Left lung (tissue), 10 donors: ENCODE results near the gene TECPR1. TPM values are rescaled to one million over a fixed set of nuclear protein-coding genes. Genes with fewer than 3 reads are reported as not detected.

Source experiments
- ATAC-seq: fragments of 200-7000 bp; cut with Tn5 transposase; one replicate; pipeline ENCODE4 v1.9.1; 2020; ENCODE audit warnings: moderate library complexity
- DNase-seq, 4 donors: peaks; one replicate each; pipeline ENCODE4 v3.0.0-alpha.2; 2013 to 2020
- H3K27ac ChIP-seq, 2 donors: fragments of 200-600 bp; sonication (generic) in 1 of 2; one replicate each; pipeline versions ENCODE4 v1.5.0 to v1.8.0; 2020 to 2021
- H3K27me3 ChIP-seq, 2 donors: fragments of 200-600 bp; sonication (generic) in 1 of 2; one replicate each; pipeline versions ENCODE4 v1.5.0 to v1.8.0; 2020 to 2021
- H3K36me3 ChIP-seq, 2 donors: fragments of 200-600 bp; sonication (generic) in 1 of 2; one replicate each; pipeline versions ENCODE4 v1.5.0 to v1.8.0; 2020 to 2021
- H3K4me1 ChIP-seq, 2 donors: fragments of 200-600 bp; one replicate each; pipeline ENCODE4 v1.8.0; 2021
- H3K4me3 ChIP-seq, 2 donors: fragments of 200-600 bp; sonication (generic) in 1 of 2; one replicate each; pipeline versions ENCODE4 v1.5.0 to v1.8.0; 2020 to 2021; ENCODE audit warnings: mild to moderate bottlenecking in 1 of 2
- H3K9me3 ChIP-seq, 2 donors: fragments of 200-600 bp; sonication (generic) in 1 of 2; one replicate each; pipeline versions ENCODE4 v1.5.0 to v1.8.0; 2020 to 2021
- CTCF ChIP-seq, 2 donors: fragments of 200-600 bp; sonication (generic) in 1 of 2; IDR thresholded peaks; one replicate each; pipeline versions ENCODE4 v1.5.0 to v1.8.0; 2021; ENCODE audit warnings: antibody characterized with exemption in 2 of 2
- intact Hi-C, 2 donors: fragments of 100-400 bp; cut with DNase I; formaldehyde crosslinking; loops; one replicate each; pipeline versions ENCODE4 v1.11.2 to v1.14.2; 2022
- polyA plus RNA-seq, 6 donors: library from polyadenylated mRNA; unstranded; fragments of 120-200 nt; gene quantifications; one replicate each; pipeline ENCODE4 v1.2.1, GENCODE V29; 2013; ENCODE audit not compliant: insufficient read length in 6 of 6
- total RNA-seq, 2 donors: library from RNA; stranded (reverse); fragmentation: NEBNext Ultra II Directional; extraction: Animal tissue kit (Norgen Biotek cat#: 25700); gene quantifications; one replicate each; pipeline ENCODE4 v1.2.1, GENCODE V29; 2021
- donor health status: DM: no; HTN: yes; CAD: no.
- donor health status: DM: no; HTN: no; CAD: no.

TECPR1 gene
- total and polyA plus RNA-seq, 8 donors = 24.5 to 67.4 (median 28.7) TPM

- no peaks in the 10 kb centered on the region for H3K27me3 ChIP-seq
- no peaks in the 10 kb centered on the region for H3K4me1 ChIP-seq
- ATAC-seq = no peak
- H3K9me3 ChIP-seq = no peaks in the 10 kb centered on the region
- H3K4me3 ChIP-seq = no peak overlapping the region
- intact Hi-C loops = no loop called here
- peak in 1 of 4 donors; percentile 74 for DNase-seq
- H3K27ac ChIP-seq = no peak overlapping the region
- TF ChIP-seq CTCF (IDR thresholded peaks at IDR 0.05) = no peak
- peaks cover 0 to 95% of the 10 kb centered on the region in 2 donors for H3K36me3 ChIP-seq
Observed at GRCh38 chr7:98232799-98233198, 19.2 kb downstream of the TECPR1 start.

- Histone ChIP-seq H3K9me3 (no peaks in the 10 kb centered on the region), H3K4me3 (no peak overlapping the region), H3K36me3 (peaks cover 0 to 95% of the 10 kb centered on the region in 2 donors), H3K4me1 (no peaks in the 10 kb centered on the region), H3K27me3 (no peaks in the 10 kb centered on the region), H3K27ac (no peak overlapping the region)
- DNase-seq = peak in 1 of 4 donors; percentile 71
- ATAC-seq = no peak
- TF ChIP-seq CTCF (IDR thresholded peaks at IDR 0.05) = no peak
- intact Hi-C loops = no loop called here
Observed at GRCh38 chr7:98232263-98232585, 19.8 kb downstream of the TECPR1 start.

GRCh38 chr7:98231493-98232262, 20.4 kb downstream of the TECPR1 start:
- H3K4me1 ChIP-seq = no peaks in the 10 kb centered on the region
- peaks cover 0 to 95% of the 10 kb centered on the region in 2 donors for H3K36me3 ChIP-seq
- ATAC-seq (no peak), DNase-seq (peak in 1 of 4 donors; percentile 66)
- H3K9me3 ChIP-seq = no peaks in the 10 kb centered on the region
- H3K27me3 ChIP-seq = no peaks in the 10 kb centered on the region
- no peak for TF ChIP-seq CTCF (IDR thresholded peaks at IDR 0.05)
- intact Hi-C loops = no loop called here
- no peak overlapping the region for H3K27ac ChIP-seq
- H3K4me3 ChIP-seq = no peak overlapping the region

GRCh38 chr7:98230746-98231471, 21.1 kb downstream of the TECPR1 start:
- TF ChIP-seq CTCF (IDR thresholded peaks at IDR 0.05) = no peak

GRCh38 chr7:98229991-98230745, 21.9 kb downstream of the TECPR1 start:
- Histone ChIP-seq H3K4me3 (no peak overlapping the region), H3K27ac (no peak overlapping the region), H3K36me3 (peaks cover 0 to 99% of the 10 kb centered on the region in 2 donors), H3K9me3 (no peaks in the 10 kb centered on the region), H3K4me1 (no peaks in the 10 kb centered on the region), H3K27me3 (no peaks in the 10 kb centered on the region)
- DNase-seq = peak in 1 of 4 donors; percentile 55
- ATAC-seq = no peak
- intact Hi-C loops = no loop called here
- no peak for TF ChIP-seq CTCF (IDR thresholded peaks at IDR 0.05)

More at GRCh38 chr7:98230746-98231471, 21.1 kb downstream of the TECPR1 start:
- no peaks in the 10 kb centered on the region for H3K9me3 ChIP-seq
- no peaks in the 10 kb centered on the region for H3K27me3 ChIP-seq
- intact Hi-C loops = no loop called here
- H3K36me3 ChIP-seq = peaks cover 0 to 95% of the 10 kb centered on the region in 2 donors
- no peak overlapping the region for H3K27ac ChIP-seq
- H3K4me1 ChIP-seq = no peaks in the 10 kb centered on the region
- ATAC-seq (no peak), DNase-seq (peak in 1 of 4 donors; percentile 75)
- no peak overlapping the region for H3K4me3 ChIP-seq
